ENCODE results near the gene DCXR.

Gene DCXR

DNA sequence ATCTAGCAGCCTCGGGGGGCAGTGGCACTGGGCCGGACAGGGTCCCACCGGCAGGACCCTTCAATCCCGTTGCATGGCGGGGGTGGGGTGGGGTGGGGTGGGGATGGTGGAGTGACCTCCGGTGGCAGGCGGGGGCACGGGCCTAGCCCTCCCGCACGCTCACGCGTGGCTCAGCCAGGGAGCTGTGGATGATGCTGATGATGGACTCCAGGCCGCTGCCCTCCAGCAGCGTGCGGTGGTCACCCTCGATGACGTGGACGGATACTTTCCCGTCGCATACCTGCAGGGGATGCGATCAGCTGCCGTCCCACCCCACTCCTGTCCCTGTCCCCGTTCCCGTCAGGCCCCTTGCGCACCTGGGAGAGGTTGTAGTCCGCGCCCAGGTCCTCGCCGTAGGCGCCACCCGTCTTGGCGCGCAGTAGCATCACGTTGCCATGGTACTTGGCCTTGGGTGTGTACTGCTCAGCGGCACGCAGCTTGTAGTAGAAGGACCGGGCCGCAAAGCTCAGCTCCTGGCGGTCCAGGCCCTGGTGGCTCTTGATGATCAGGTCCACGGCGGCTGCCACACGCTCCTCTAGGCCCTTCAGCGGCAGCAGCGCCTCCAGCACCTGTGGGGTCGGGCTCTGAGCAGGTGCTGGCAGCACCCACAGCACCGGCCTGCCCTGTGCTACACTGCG lies 41.6 kb upstream of the DCXR start:
- ATAC-seq (replicated peaks), result peak; percentile 20
- H3K27ac Mint-ChIP-seq, result no peak overlapping the region
- H3K9me3 Mint-ChIP-seq, result no peaks in the 10 kb centered on the region
- H3K36me3 Mint-ChIP-seq (ENCODE audit: insufficient read depth), result peaks cover 30% of the 10 kb centered on the region
- no peaks in the 10 kb centered on the region for H3K4me1 Mint-ChIP-seq (ENCODE audit: low read depth in 2 of 2)
- DNase-seq, result no peak
- H3K27me3 Mint-ChIP-seq, result no peaks in the 10 kb centered on the region
- H3K4me3 Mint-ChIP-seq, result no peak overlapping the region

DNA sequence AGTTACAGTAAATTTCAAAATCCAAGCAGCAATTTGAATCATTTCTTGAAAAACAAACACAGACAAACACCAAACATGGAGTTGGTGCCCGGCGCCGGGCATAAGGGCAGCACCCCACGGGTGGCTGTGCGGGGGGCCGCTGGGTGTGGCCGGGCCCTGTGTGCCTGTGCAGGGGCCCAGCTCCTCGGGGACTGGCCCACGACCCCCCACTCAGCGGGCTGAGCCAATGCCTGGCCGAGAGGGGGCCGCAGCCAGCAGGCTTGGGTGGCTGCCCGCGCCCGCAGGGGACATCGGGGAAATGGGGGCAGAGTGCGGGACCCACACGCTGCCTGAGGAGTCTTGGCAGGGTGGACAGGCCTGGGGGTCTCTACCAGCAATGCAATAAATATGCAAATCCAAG lies 40.9 kb upstream of the DCXR start:
- no peaks in the 10 kb centered on the region for H3K9me3 Mint-ChIP-seq
- H3K27ac Mint-ChIP-seq, result no peak overlapping the region
- ATAC-seq (replicated peaks), result no peak
- no peak overlapping the region for H3K4me3 Mint-ChIP-seq
- H3K27me3 Mint-ChIP-seq, result no peaks in the 10 kb centered on the region
- no peak for DNase-seq
- peaks cover 26% of the 10 kb centered on the region for H3K36me3 Mint-ChIP-seq (ENCODE audit: insufficient read depth)
- H3K4me1 Mint-ChIP-seq (ENCODE audit: low read depth in 2 of 2), result no peaks in the 10 kb centered on the region

DNA sequence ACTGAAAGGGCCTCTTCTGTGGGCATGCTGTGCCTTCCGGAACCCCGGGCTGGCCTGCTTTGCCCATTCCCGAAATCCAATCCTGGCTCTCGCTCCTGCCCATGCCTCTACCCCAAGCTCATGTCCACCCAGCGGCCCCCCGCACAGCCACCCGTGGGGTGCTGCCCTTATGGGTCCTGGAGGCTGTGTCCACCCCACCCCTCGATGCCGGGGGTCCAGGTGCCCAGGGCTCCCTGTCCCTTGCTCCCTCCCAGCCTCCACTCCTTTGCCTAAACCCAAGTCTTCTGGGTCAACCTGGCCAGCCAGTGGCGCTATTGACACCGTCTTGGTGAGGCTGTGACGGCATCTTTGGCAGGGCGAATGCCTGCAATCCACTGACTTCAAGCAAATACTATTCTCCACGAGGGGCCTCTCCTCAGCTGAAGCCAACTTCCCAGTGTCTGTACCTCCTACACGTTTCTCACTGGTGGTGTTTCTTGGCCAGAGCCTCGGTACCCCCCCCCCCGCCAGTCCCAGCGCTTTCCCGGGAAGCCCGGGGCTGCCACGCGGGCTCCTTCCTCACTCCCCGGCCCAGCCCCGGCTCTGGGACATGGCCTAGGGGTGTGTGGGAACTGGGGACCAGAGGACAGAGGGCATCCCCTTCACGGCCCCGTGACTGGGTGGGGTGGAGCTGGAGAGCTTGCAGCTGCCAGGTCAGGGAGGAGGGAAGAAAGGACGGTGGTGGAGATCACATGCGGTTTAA lies 40.3 kb upstream of the DCXR start:
- Mint-ChIP-seq H3K4me1 (ENCODE audit: low read depth in 2 of 2) (no peaks in the 10 kb centered on the region), H3K4me3 (no peak overlapping the region), H3K27me3 (no peaks in the 10 kb centered on the region), H3K9me3 (no peaks in the 10 kb centered on the region), H3K36me3 (ENCODE audit: insufficient read depth) (peaks cover 22% of the 10 kb centered on the region), H3K27ac (no peak overlapping the region)
- DNase-seq (no peak), ATAC-seq (replicated peaks) (no peak)

DNA sequence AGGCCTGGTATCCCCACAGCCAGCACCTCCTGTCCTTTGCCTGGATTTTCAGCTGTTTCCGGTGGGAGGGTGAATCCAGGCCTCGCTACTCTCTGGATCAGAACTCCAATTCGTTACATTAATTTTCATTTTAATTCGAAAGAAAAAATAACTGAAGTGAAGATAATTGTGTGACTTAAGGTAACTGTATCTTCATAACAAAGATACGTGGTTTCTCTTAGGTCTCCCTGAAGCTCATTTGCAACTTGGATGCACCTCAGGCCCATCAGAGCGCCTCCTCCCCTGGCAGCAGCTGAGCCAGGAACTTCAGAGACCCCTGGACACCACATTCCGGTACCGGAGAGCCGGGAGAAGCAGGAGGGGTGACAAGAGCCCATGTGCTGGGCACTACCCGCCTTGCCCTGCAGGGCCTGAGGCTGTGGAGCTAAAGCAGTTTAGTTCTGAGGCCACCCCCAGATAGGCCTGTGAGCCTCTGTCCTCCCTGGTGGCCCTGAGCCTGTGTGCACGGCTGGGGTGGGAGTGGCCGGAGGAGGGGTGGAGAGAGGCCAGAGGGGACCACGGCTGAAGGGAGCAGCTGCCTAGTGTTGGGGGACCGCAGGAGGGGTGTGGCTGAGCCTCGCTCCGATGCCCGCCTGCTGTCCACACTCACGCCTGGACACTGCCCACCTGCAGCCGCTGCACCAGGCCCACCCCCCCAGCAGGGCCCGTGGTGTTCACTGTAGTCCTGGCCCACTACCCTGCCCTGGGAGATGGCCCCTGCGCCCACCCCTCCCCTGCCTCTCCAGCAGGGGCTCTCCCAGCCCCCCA lies 39.5 kb upstream of the DCXR start:
- Mint-ChIP-seq H3K27ac (no peak overlapping the region), H3K27me3 (no peaks in the 10 kb centered on the region), H3K9me3 (no peaks in the 10 kb centered on the region), H3K36me3 (ENCODE audit: insufficient read depth) (peaks cover 18% of the 10 kb centered on the region), H3K4me3 (no peak overlapping the region), H3K4me1 (ENCODE audit: low read depth in 2 of 2) (no peaks in the 10 kb centered on the region)
- no peak for DNase-seq
- no peak for ATAC-seq (replicated peaks)

DNA sequence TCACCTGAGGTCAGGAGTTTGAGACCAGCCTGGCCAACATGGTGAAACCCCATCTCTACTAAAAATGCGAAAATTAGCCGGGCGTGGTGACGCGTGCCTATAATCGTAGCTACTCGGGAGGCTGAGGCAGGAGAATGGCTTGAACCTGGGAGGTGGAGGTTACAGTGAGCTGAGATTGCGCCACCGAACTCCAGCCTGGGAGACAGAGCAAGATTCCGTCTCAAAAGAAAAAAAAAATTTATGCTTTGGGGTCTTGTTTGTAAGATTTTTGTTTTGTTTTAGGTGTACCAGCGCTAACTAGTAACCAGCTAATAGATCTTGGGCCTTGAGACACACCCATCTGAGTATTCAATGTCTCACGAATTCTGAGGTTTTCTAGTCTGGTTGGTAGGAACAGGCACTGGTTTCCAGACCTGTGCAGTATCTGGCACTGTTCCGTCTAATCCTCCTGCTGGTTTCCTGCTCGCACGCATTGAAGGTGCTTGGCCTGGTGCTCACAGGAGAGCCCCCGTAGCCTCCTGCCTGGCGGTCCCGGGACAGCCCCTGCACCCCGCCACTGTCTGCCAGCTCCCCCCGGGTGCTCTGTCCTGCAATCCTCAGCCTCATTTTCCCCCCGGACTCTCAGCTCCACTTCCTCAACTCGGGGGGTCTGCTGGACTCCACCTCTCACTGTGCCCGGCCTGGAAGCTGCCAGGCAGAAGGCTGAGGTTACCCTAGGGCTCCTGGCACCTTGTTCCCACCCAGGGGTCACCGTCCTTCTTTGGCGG lies 38.7 kb upstream of the DCXR start:
- peaks cover 17% of the 10 kb centered on the region for H3K36me3 Mint-ChIP-seq (ENCODE audit: insufficient read depth)
- no peaks in the 10 kb centered on the region for H3K4me1 Mint-ChIP-seq (ENCODE audit: low read depth in 2 of 2)
- peak overlapping the region in 1 of 2 donors; percentile 13 for H3K27ac Mint-ChIP-seq
- ATAC-seq (replicated peaks) (no peak), DNase-seq (no peak)
- H3K4me3 Mint-ChIP-seq, result no peak overlapping the region
- H3K27me3 Mint-ChIP-seq, result no peaks in the 10 kb centered on the region
- H3K9me3 Mint-ChIP-seq, result no peaks in the 10 kb centered on the region

DNA sequence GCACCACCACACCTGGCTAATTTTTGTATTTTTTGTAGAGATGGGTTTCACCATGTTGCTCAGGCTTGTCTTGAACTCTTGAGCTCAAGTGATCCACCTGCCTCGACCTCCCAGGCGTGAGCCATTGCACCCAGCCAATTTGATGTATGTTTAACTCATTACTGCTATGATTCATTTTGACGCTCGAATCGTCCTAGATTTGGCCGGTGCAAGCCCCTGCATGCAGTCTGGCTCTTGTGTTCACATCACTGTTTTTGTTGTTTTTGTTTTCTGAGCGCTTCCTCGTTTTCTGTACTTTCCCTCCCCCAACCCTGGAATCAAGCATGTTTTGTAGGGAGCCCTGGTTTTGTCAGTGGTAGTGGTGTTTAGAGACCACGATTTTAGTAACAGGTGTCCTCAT lies 35.9 kb upstream of the DCXR start:
- Mint-ChIP-seq H3K4me1 (ENCODE audit: low read depth in 2 of 2) (no peaks in the 10 kb centered on the region), H3K36me3 (ENCODE audit: insufficient read depth) (peaks cover 6% of the 10 kb centered on the region), H3K27ac (no peak overlapping the region), H3K9me3 (no peaks in the 10 kb centered on the region), H3K4me3 (no peak overlapping the region), H3K27me3 (no peaks in the 10 kb centered on the region)
- ATAC-seq (replicated peaks) (no peak), DNase-seq (no peak)

DNA sequence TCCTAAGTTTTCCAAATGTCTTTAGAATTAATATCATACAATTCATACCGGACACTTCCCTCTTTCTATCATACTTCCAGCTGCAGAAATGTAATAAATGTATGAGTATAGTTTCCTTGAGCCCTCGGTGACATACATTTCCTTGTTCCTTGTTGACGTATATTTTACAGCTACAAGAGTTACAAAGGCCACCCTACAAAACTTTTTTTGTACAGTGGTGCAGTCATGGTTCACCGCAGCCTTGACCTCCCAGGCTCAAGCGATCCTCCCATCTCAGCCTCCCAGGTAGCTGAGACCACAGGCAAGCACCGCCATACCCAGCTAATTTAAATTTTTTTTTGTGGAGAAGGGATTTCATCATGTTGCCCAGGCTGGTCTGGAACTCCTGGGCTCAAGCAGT lies 35.3 kb upstream of the DCXR start:
- Mint-ChIP-seq H3K27ac (no peak overlapping the region), H3K4me3 (no peak overlapping the region), H3K27me3 (no peaks in the 10 kb centered on the region), H3K4me1 (ENCODE audit: low read depth in 2 of 2) (no peaks in the 10 kb centered on the region), H3K9me3 (no peaks in the 10 kb centered on the region), H3K36me3 (ENCODE audit: insufficient read depth) (peaks cover 6% of the 10 kb centered on the region)
- no peak for ATAC-seq (replicated peaks)
- DNase-seq, result no peak

DNA sequence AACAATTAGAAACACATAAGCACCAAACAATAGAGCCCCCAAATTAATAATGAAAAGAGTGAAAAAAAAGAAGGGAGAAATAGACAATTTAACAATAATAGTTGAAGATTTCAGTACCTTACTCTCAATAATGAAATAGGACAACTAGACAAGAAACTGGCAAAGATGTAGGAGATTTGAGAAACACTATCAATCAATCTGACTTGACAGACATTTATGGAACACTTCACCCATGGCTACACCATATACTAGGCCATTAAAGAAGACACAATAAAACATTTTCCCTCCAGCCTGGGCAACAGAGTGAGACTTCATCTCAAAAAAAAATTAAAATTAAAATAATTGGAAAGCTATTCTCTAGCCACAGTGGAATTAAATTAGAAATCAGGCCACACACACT lies 33.1 kb upstream of the DCXR start:
- Mint-ChIP-seq H3K27me3 (no peaks in the 10 kb centered on the region), H3K9me3 (no peaks in the 10 kb centered on the region)
- no peak for ATAC-seq (replicated peaks)

DNA sequence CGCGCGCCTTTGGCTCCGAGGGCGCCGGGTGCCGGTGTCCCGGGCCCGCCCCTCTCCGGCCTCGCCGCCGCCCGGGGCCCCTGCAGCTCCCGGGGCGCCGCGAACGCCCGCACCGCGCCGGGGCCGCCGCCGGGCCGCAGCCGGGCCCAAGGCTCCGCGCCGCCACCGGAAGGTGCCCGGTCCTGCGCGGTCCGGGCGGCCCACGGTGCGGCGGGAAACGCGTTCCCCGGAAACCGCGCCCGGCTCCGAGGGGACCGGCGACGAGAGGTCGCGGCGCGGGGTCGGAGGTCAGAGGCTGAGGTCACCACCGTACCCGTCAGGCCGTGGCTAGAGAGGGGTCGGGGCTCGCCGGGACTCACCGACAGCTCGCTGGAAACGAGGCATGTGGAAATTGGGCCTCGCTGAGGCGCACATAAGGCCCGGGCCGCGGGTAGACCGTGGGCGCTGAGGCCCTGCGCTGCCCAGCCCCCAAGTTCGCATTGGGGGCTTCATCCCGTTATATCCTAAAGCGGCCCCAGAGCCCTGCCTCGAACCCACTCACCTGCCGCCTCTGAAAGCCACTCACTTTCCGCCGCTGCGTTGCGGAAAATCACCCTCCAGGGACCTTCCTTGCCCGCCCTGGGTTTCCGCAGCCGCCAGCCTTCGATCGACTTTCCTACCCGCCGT lies 28.3 kb upstream of the DCXR start, which contains the start of gene DUS1L:
Gene DUS1L (minus strand): TSS at position 167 of the 666 bp plus-strand sequence. CDS start 745 bp downstream, outside the sequence.
- ATAC-seq (replicated peaks), result peak; percentile 89
- Mint-ChIP-seq H3K4me3 (peak within 1 kb of the TSS; percentile 82 to 84), H3K4me1 (ENCODE audit: low read depth in 2 of 2) (peaks cover 7 to 8% of the 10 kb centered on the region in 2 donors), H3K9me3 (no peaks in the 10 kb centered on the region), H3K27me3 (no peaks in the 10 kb centered on the region), H3K27ac (peak within 1 kb of the TSS; percentile 94 to 95), H3K36me3 (ENCODE audit: insufficient read depth) (peaks cover 14% of the 10 kb centered on the region)
- DNase-seq, result peak; percentile 64 to 72 (median 72)

More for the DNA sequence above, 33.1 kb upstream of the DCXR start:
- H3K4me3 Mint-ChIP-seq, result no peak overlapping the region
- peaks cover 10% of the 10 kb centered on the region for H3K36me3 Mint-ChIP-seq (ENCODE audit: insufficient read depth)
- DNase-seq, result no peak
- H3K4me1 Mint-ChIP-seq (ENCODE audit: low read depth in 2 of 2), result no peaks in the 10 kb centered on the region
- no peak overlapping the region for H3K27ac Mint-ChIP-seq

DNA sequence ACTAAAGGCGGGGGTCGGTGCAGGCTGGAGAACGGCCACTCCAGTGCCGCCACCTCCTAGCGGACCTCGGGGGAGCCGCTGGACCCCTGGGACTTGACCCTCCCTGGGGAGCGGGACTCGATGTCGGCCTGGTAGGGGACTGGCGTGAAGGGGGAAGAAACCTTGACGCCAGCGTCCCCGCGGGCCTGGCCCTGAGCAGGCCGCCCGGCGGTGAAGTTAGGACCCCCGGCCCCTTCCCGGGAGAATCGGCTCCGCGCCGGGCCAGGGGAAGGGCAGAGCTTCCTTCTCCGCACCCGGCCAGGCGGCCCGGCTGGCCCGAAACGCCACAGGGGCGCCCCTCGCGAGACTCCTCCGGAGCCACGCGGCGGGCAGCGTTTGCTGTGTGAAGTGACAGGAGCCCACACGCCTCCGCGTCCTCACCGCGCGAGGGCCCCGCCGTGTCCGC lies 27.7 kb upstream of the DCXR start:
- Mint-ChIP-seq H3K9me3 (no peaks in the 10 kb centered on the region), H3K27me3 (no peaks in the 10 kb centered on the region)
- peak; percentile 71 for ATAC-seq (replicated peaks)

DNA sequence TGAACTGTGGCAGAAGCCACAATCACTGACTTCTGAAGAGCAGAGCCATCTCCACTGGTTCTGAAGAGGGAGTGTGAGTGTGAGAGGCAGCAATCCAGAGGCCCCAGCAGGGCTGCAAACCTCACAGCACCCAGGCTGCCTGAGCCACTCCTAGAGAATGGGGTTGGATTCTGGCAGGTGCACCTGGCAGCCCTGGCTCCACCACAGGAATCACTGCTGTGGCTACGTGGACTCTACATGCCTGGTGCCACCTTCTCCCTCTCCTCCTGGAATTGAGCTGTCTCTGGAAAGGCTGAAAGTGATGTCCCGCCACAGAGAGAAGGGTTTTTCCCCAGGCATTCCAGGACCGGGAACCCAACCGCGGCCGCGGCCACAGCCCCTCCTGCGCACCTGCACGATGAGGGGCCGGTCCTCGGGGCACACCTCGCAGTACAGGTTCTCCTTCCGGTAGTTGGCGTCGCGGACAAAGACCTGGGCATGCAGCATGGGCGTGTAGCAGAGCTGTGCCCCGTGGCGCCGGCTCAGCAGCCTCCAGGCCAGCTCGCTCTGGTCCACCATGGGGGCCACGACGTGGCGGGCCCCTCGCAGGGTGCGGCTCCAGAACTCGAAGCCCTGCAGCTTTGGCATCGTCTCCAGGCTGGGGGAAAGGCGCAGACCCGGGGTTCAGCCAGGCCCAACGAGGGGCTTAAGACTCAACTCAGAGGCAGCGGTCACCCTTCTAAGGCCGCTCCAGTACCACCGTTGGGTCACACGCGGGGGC lies 27.1 kb upstream of the DCXR start:
- peaks cover 20% of the 10 kb centered on the region for H3K36me3 Mint-ChIP-seq (ENCODE audit: insufficient read depth)
- H3K4me3 Mint-ChIP-seq, result peak overlapping the region; percentile 57 to 68
- no peak for DNase-seq
- no peak for ATAC-seq (replicated peaks)
- H3K27me3 Mint-ChIP-seq, result no peaks in the 10 kb centered on the region
- H3K27ac Mint-ChIP-seq, result peak overlapping the region; percentile 35 to 83
- peaks cover 7 to 12% of the 10 kb centered on the region in 2 donors for H3K4me1 Mint-ChIP-seq (ENCODE audit: low read depth in 2 of 2)
- no peaks in the 10 kb centered on the region for H3K9me3 Mint-ChIP-seq

More for the DNA sequence above, 27.7 kb upstream of the DCXR start:
- Mint-ChIP-seq H3K27ac (peak overlapping the region in 1 of 2 donors; percentile 95), H3K4me3 (peak overlapping the region; percentile 57 to 68), H3K4me1 (ENCODE audit: low read depth in 2 of 2) (peaks cover 7 to 9% of the 10 kb centered on the region in 2 donors), H3K36me3 (ENCODE audit: insufficient read depth) (peaks cover 17% of the 10 kb centered on the region)
- DNase-seq, result peak in 1 of 3 experiments; percentile 26

All from effector memory CD8-positive, alpha-beta T cell (primary cell).